Esophagus muscularis mucosa (tissue), 4 donors: Measurements from ENCODE around the gene LSS.

ENCODE experiments used
- EP300 ChIP-seq: sonication (generic); formaldehyde crosslinking; IDR thresholded peaks from one replicate; pipeline ENCODE4 v1.6.1; 2017; ENCODE audit warnings: antibody characterized with exemption
- POLR2A ChIP-seq: fragments of 450-650 bp; IDR thresholded peaks from one replicate; pipeline ENCODE4 v1.6.1; 2017; ENCODE audit warnings: antibody characterized with exemption, moderate library complexity, mild to moderate bottlenecking, low read depth
- TF ChIP-seq, protein P1 (sequence below), 3 experiments: fragments of 200-600 bp in 2 of 3; fragments of 450-650 bp in 1 of 3; sonication (generic) in 2 of 3; IDR thresholded peaks; one replicate each; pipeline ENCODE4 v1.5.1; 2017 to 2019; ENCODE audit warnings: antibody characterized with exemption in 3 of 3, mild to moderate bottlenecking in 2 of 3, moderate library complexity in 1 of 3

- TF ChIP-seq POLR2A, result no peak
- TF ChIP-seq, protein P1, sequence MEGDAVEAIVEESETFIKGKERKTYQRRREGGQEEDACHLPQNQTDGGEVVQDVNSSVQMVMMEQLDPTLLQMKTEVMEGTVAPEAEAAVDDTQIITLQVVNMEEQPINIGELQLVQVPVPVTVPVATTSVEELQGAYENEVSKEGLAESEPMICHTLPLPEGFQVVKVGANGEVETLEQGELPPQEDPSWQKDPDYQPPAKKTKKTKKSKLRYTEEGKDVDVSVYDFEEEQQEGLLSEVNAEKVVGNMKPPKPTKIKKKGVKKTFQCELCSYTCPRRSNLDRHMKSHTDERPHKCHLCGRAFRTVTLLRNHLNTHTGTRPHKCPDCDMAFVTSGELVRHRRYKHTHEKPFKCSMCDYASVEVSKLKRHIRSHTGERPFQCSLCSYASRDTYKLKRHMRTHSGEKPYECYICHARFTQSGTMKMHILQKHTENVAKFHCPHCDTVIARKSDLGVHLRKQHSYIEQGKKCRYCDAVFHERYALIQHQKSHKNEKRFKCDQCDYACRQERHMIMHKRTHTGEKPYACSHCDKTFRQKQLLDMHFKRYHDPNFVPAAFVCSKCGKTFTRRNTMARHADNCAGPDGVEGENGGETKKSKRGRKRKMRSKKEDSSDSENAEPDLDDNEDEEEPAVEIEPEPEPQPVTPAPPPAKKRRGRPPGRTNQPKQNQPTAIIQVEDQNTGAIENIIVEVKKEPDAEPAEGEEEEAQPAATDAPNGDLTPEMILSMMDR (IDR thresholded peaks at IDR 0.05), result no peak
- TF ChIP-seq EP300, result no peak
Measured at GRCh38 chr21:46183910-46184624, 44.5 kb downstream of the LSS start, which contains the start of gene SPATC1L.
